B cell (primary cell): ENCODE results near the gene USP7. TPM values are rescaled to one million over a fixed set of nuclear protein-coding genes. Genes with fewer than 3 reads are reported as not detected.

ENCODE experiments used
- ATAC-seq: fragments of 200-7000 bp; cut with Tn5 transposase; one replicate; pipeline ENCODE4 v1.10.0; 2021; ENCODE audit warnings: low read depth, mild to moderate bottlenecking, moderate number of reproducible peaks, moderate library complexity
- CTCF ChIA-PET: fragments of 350-600 bp; sonication (Branson Sonifier 250); formaldehyde crosslinking; loops from one replicate; lab custom pipeline; 2021; ENCODE audit warnings: antibody characterized with exemption, inconsistent platforms; lab: Charles Lee
- POLR2A ChIA-PET: fragments of 350-600 bp; sonication (Branson Sonifier 250); formaldehyde crosslinking; loops from one replicate; lab custom pipeline; 2021; ENCODE audit warnings: antibody characterized with exemption; lab: Charles Lee
- DNase-seq: peaks from one replicate; pipeline ENCODE4 v3.0.0; 2013
- H2AFZ ChIP-seq: 2 replicates; pipeline ENCODE4 v1.6.1; 2012; ENCODE audit warnings: mild to moderate bottlenecking, low read depth, low read length; ENCODE audit not compliant: insufficient read depth, poor library complexity, severe bottlenecking
- H3K27ac ChIP-seq, 2 donors: 1 replicate in 1 of 2; 2 replicates in 1 of 2; pipeline ENCODE4 v1.5.1; 2012 to 2013; ENCODE audit warnings: low read length in 2 of 2, mild to moderate bottlenecking in 2 of 2, moderate library complexity in 1 of 2
- H3K27me3 ChIP-seq, 4 experiments: fragments of 200-600 bp in 1 of 4; sonication (generic) in 1 of 4; replicated peaks in 1 of 4; 1 replicate in 2 of 4; 2 replicates in 2 of 4; pipeline versions ENCODE4 v1.6.1 to v1.7.0; 2013 to 2016; ENCODE audit warnings: low read length in 3 of 4, mild to moderate bottlenecking in 2 of 4, mixed read lengths in 1 of 4, moderate library complexity in 1 of 4; ENCODE audit not compliant: insufficient read depth in 4 of 4, control insufficient read depth in 3 of 4; ENCODE audit errors: control extremely low read depth in 1 of 4
- H3K36me3 ChIP-seq, 2 experiments: replicated peaks in 1 of 2; 1 replicate in 1 of 2; 2 replicates in 1 of 2; pipeline versions ENCODE4 v1.6.1 to v1.7.1; 2013; ENCODE audit warnings: low read length in 1 of 2; ENCODE audit not compliant: insufficient read depth in 2 of 2, control insufficient read depth in 1 of 2; ENCODE audit errors: control extremely low read depth in 1 of 2, extremely low read depth in 1 of 2
- H3K4me1 ChIP-seq, 2 donors: fragments of 200-600 bp in 1 of 2; sonication (generic) in 1 of 2; 1 replicate in 1 of 2; 2 replicates in 1 of 2; pipeline versions ENCODE4 v1.5.1 to v1.6.1; 2013 to 2017; ENCODE audit warnings: low read length in 2 of 2; ENCODE audit not compliant: control insufficient read depth in 2 of 2, insufficient read depth in 2 of 2
- H3K4me2 ChIP-seq: replicated peaks from 2 replicates; pipeline ENCODE3; 2012; ENCODE audit warnings: mild to moderate bottlenecking, low read depth, low read length; ENCODE audit not compliant: poor library complexity, severe bottlenecking
- H3K4me3 ChIP-seq, 5 experiments: fragments of 200-600 bp in 1 of 5; sonication (generic) in 1 of 5; 1 replicate in 3 of 5; 2 replicates in 2 of 5; pipeline versions ENCODE4 v1.5.1 to v1.7.0; 2011 to 2016; ENCODE audit warnings: low read length in 4 of 5, mild to moderate bottlenecking in 4 of 5, low read depth in 2 of 5, control low read depth in 1 of 5, moderate library complexity in 1 of 5; ENCODE audit not compliant: insufficient read depth in 1 of 5; ENCODE audit errors: control extremely low read depth in 1 of 5, extremely low read depth in 1 of 5
- H3K79me2 ChIP-seq: fragments of 200-600 bp; sonication (generic); one replicate; pipeline ENCODE4 v1.6.0; 2016; ENCODE audit warnings: low read length; ENCODE audit not compliant: control insufficient read depth, insufficient read depth
- H3K9ac ChIP-seq: fragments of 200-600 bp; sonication (generic); 2 replicates; pipeline ENCODE4 v1.6.1; 2017; ENCODE audit warnings: mild to moderate bottlenecking, low read length, moderate library complexity
- H3K9me3 ChIP-seq, 3 donors: one replicate each; pipeline versions ENCODE4 v1.6.1 to v1.7.1; 2013; ENCODE audit warnings: low read length in 2 of 3; ENCODE audit not compliant: control insufficient read depth in 2 of 3, insufficient read depth in 1 of 3; ENCODE audit errors: control extremely low read depth in 1 of 3
- H4K20me1 ChIP-seq: 2 replicates; pipeline ENCODE4 v1.6.0; 2012; ENCODE audit warnings: mild to moderate bottlenecking, low read length; ENCODE audit not compliant: insufficient read depth, control insufficient read depth, poor library complexity, severe bottlenecking
- H3K27ac Mint-ChIP-seq: one replicate; pipeline ENCODE4 v1.8.0; 2021; ENCODE audit warnings: mixed read lengths
- H3K27me3 Mint-ChIP-seq: one replicate; pipeline ENCODE4 v1.8.0; 2021; ENCODE audit warnings: mixed read lengths
- H3K4me1 Mint-ChIP-seq: one replicate; pipeline ENCODE4 v1.8.0; 2021; ENCODE audit warnings: mixed read lengths
- H3K4me3 Mint-ChIP-seq: one replicate; pipeline ENCODE4 v1.8.0; 2021; ENCODE audit warnings: mixed read lengths
- H3K9me3 Mint-ChIP-seq: one replicate; pipeline ENCODE4 v1.8.0; 2022; ENCODE audit warnings: mixed read lengths; ENCODE audit not compliant: insufficient read depth
- EZH2 ChIP-seq: IDR thresholded peaks from 2 replicates; pipeline ENCODE4 v1.6.1; 2012; ENCODE audit warnings: borderline replicate concordance, low read depth, mild to moderate bottlenecking, moderate library complexity, low read length; ENCODE audit not compliant: insufficient read depth, poor library complexity, severe bottlenecking
- WGBS: methylation state at CpG from one replicate; pipeline ENCODE4 v1.1.5; 2013; ENCODE audit warnings: missing lambda C conversion rate; ENCODE audit not compliant: insufficient coverage; 5-methylcytosine and 5-hydroxymethylcytosine counted together
- intact Hi-C: fragments of 100-400 bp; cut with micrococcal nuclease; formaldehyde crosslinking; loops from one replicate; pipeline ENCODE4 v1.10.0; 2022
- polyA plus RNA-seq: library from polyadenylated mRNA; depleted of rRNA; stranded (reverse); fragments of >200 nt; gene quantifications from 2 replicates; pipeline ENCODE4 v1.2.3, GENCODE V29; 2012
- total RNA-seq, 2 donors: library from RNA; stranded (reverse); fragments of 120-200 nt in 1 of 2; gene quantifications; 1 replicate in 1 of 2; 2 replicates in 1 of 2; pipeline versions ENCODE4 v1.2.3 to v1.2.4, GENCODE V29; 2013 to 2022
- TF ChIP-seq, protein P1 (sequence below): fragments of 200-600 bp; IDR thresholded peaks from one replicate; pipeline ENCODE4 v1.8.0; 2022; ENCODE audit warnings: antibody characterized with exemption, mild to moderate bottlenecking

USP7 gene
- total and polyA plus RNA-seq, 2 donors (not counting 1 experiment from before 2014, with no cell fraction given), result 27.4 to 223 TPM

DNA sequence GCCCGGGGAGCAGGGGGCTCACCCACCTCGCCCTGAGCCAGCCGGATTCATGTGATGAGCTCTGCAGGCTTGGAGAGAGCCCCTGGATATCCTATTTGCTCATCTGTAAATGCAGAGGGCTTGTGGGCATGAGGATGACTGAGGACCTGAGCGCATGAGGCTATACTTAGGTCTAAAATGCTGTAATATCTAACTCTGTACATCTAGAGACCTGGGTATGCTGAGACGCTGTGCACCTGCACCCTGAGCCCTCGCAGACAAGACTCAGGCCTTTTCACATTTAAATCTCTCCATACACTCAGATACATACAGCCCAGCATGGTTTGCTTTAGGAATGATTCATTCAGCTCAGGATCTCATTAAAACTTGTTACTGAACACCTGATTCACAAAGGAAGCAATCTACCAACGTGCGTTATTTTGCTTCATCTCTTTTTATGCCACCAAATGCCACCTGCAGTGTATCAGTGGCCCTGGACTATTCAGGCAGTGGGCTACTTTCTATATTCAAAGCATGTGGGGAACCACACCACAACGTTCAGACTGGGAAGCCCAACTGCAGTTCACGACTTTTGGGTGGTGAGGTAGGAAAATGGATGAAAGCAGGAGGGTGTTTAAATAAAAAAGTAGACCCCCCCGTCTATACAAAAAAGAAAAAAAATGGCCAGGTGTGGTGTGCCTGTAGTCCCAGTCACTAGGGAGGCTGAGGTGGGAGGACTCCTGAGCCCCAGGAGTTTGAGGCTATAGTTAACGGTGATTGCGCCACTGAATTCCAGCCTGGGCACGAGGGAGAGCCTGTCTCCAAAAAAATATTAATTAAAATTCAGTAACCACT lies 12.0 kb downstream of the USP7 start:
- DNase-seq (peak; percentile 51), ATAC-seq (peak; percentile 74)
- Histone ChIP-seq H3K9ac (peak overlapping the region; percentile 5), H3K4me2 (peak overlapping the region; percentile 53), H3K9me3 (peaks cover 0 to 5% (median 0%) of the 10 kb centered on the region in 3 donors), H3K27me3 (no peaks in the 10 kb centered on the region), H3K4me3 (peak overlapping the region in 1 of 5 experiments; percentile 6), H3K79me2 (peaks cover 96% of the 10 kb centered on the region), H2AFZ (no peak overlapping the region), H3K36me3 (no peaks in the 10 kb centered on the region), H3K4me1 (peaks cover 82 to 92% of the 10 kb centered on the region in 2 donors), H3K27ac (no peak overlapping the region), H4K20me1 (peaks cover 96% of the 10 kb centered on the region)
- WGBS, result 40% methylated on average over 6 of the region's 14 CpGs
- no peaks in the 10 kb centered on the region for H3K9me3 Mint-ChIP-seq
- no peaks in the 10 kb centered on the region for H3K27me3 Mint-ChIP-seq
- TF ChIP-seq, protein P1, sequence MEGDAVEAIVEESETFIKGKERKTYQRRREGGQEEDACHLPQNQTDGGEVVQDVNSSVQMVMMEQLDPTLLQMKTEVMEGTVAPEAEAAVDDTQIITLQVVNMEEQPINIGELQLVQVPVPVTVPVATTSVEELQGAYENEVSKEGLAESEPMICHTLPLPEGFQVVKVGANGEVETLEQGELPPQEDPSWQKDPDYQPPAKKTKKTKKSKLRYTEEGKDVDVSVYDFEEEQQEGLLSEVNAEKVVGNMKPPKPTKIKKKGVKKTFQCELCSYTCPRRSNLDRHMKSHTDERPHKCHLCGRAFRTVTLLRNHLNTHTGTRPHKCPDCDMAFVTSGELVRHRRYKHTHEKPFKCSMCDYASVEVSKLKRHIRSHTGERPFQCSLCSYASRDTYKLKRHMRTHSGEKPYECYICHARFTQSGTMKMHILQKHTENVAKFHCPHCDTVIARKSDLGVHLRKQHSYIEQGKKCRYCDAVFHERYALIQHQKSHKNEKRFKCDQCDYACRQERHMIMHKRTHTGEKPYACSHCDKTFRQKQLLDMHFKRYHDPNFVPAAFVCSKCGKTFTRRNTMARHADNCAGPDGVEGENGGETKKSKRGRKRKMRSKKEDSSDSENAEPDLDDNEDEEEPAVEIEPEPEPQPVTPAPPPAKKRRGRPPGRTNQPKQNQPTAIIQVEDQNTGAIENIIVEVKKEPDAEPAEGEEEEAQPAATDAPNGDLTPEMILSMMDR, result no peak
- TF ChIP-seq EZH2, result no peak
- H3K27ac Mint-ChIP-seq, result no peak overlapping the region
- ChIA-PET POLR2A (interaction anchor here (0.6 kb wide), 1 partner anchor 65 kb away, joined by 3 read pairs; no protein-coding TSS in a partner anchor), CTCF (interaction anchor here (0.8 to 1.8 kb wide), 3 partner anchors 22 to 183 kb away, joined by 3 to 5 read pairs (median 3); no protein-coding TSS in a partner anchor)
- intact Hi-C loops, result loop anchor here (1.0 kb wide), 1 partner anchor 9 kb away; no protein-coding TSS in a partner anchor
- H3K4me3 Mint-ChIP-seq, result peak overlapping the region; percentile 51
- H3K4me1 Mint-ChIP-seq, result peaks cover 79% of the 10 kb centered on the region

- Histone ChIP-seq H3K9ac (peak overlapping the region; percentile 4), H3K9me3 (peaks cover 0 to 5% (median 0%) of the 10 kb centered on the region in 3 donors), H3K27ac (no peak overlapping the region), H2AFZ (no peak overlapping the region), H3K4me2 (peak overlapping the region; percentile 53), H3K4me3 (no peak overlapping the region), H3K36me3 (no peaks in the 10 kb centered on the region), H3K4me1 (peaks cover 82 to 92% of the 10 kb centered on the region in 2 donors), H3K27me3 (no peaks in the 10 kb centered on the region), H3K79me2 (peaks cover 96% of the 10 kb centered on the region), H4K20me1 (peaks cover 96% of the 10 kb centered on the region)
- TF ChIP-seq EZH2, result no peak
- TF ChIP-seq, protein P1, result no peak
- ATAC-seq, result no peak
- intact Hi-C loops, result loop anchor here (1.0 kb wide), 1 partner anchor 10 kb away; no protein-coding TSS in a partner anchor
- Mint-ChIP-seq H3K9me3 (no peaks in the 10 kb centered on the region), H3K27ac (no peak overlapping the region), H3K4me3 (peak overlapping the region; percentile 49), H3K27me3 (no peaks in the 10 kb centered on the region), H3K4me1 (peaks cover 80% of the 10 kb centered on the region)
- POLR2A ChIA-PET, result no interaction called here
- DNase-seq, result no peak
- 89% methylated on average over 11 of the region's 11 CpGs for WGBS
- CTCF ChIA-PET, result interaction anchor here (0.8 to 1.8 kb wide), 2 partner anchors 59 to 184 kb away, joined by 3 to 5 read pairs; no protein-coding TSS in a partner anchor
Measured at GRCh38 chr16:8950580-8951077, 13.1 kb downstream of the USP7 start.
